ENCODE data around the gene PFDN1.

The PFDN1 gene

GRCh38 chr5:140329739-140330481 lies 27.0 kb upstream of the PFDN1 start:
- DNase-seq (ENCODE audit: extremely low read depth in 1 of 2, low read depth in 1 of 2), result no peak

GRCh38 chr5:140328036-140328764 lies 25.3 kb upstream of the PFDN1 start:
- DNase-seq (ENCODE audit: extremely low read depth in 1 of 2, low read depth in 1 of 2), result no peak

- DNase-seq (ENCODE audit: extremely low read depth in 1 of 2, low read depth in 1 of 2), result no peak
Observed at GRCh38 chr5:140327589-140327988, 24.7 kb upstream of the PFDN1 start.

GRCh38 chr5:140325486-140325885 lies 22.6 kb upstream of the PFDN1 start:
- DNase-seq (ENCODE audit: extremely low read depth in 1 of 2, low read depth in 1 of 2), result no peak

- DNase-seq (ENCODE audit: extremely low read depth in 1 of 2, low read depth in 1 of 2), result no peak
Observed at GRCh38 chr5:140324617-140325241, 21.8 kb upstream of the PFDN1 start.

- DNase-seq (ENCODE audit: extremely low read depth in 1 of 2, low read depth in 1 of 2), result no peak
Observed at GRCh38 chr5:140324041-140324600, 21.2 kb upstream of the PFDN1 start.

- DNase-seq (ENCODE audit: extremely low read depth in 1 of 2, low read depth in 1 of 2), result no peak
Observed at GRCh38 chr5:140322751-140323731, 20.1 kb upstream of the PFDN1 start.

GRCh38 chr5:140321796-140322195 lies 18.9 kb upstream of the PFDN1 start:
- DNase-seq (ENCODE audit: extremely low read depth in 1 of 2, low read depth in 1 of 2), result no peak

- no peak for DNase-seq (ENCODE audit: extremely low read depth in 1 of 2, low read depth in 1 of 2)
Observed at GRCh38 chr5:140319833-140320232, 16.9 kb upstream of the PFDN1 start.

- DNase-seq (ENCODE audit: extremely low read depth in 1 of 2, low read depth in 1 of 2), result no peak
Observed at GRCh38 chr5:140318792-140319191, 15.9 kb upstream of the PFDN1 start.

- DNase-seq (ENCODE audit: extremely low read depth in 1 of 2, low read depth in 1 of 2), result no peak
Observed at GRCh38 chr5:140317859-140318258, 15.0 kb upstream of the PFDN1 start.

GRCh38 chr5:140312791-140313189 lies 9.9 kb upstream of the PFDN1 start:
- DNase-seq (ENCODE audit: extremely low read depth in 1 of 2, low read depth in 1 of 2), result no peak

GRCh38 chr5:140312067-140312790 lies 9.3 kb upstream of the PFDN1 start:
- DNase-seq (ENCODE audit: extremely low read depth in 1 of 2, low read depth in 1 of 2), result no peak

GRCh38 chr5:140311011-140311467 lies 8.1 kb upstream of the PFDN1 start:
- no peak for DNase-seq (ENCODE audit: extremely low read depth in 1 of 2, low read depth in 1 of 2)

- DNase-seq (ENCODE audit: extremely low read depth in 1 of 2, low read depth in 1 of 2), result no peak
Observed at GRCh38 chr5:140310434-140310833, 7.5 kb upstream of the PFDN1 start.

- no peak for DNase-seq (ENCODE audit: extremely low read depth in 1 of 2, low read depth in 1 of 2)
Observed at GRCh38 chr5:140309706-140310249, 6.9 kb upstream of the PFDN1 start.

- DNase-seq (ENCODE audit: extremely low read depth in 1 of 2, low read depth in 1 of 2), result no peak
Observed at GRCh38 chr5:140305471-140305870, 2.6 kb upstream of the PFDN1 start.

GRCh38 chr5:140303966-140304365 lies 1.1 kb upstream of the PFDN1 start:
- no peak for DNase-seq (ENCODE audit: extremely low read depth in 1 of 2, low read depth in 1 of 2)

- no peak for DNase-seq (ENCODE audit: extremely low read depth in 1 of 2, low read depth in 1 of 2)
Observed at GRCh38 chr5:140301136-140301535, 1.8 kb downstream of the PFDN1 start.
